T-helper 2 cell treated with Interferon-gamma antibody and Interleukin-4, amounts not matched to agents 100 ng/mL and 5 ng/mL, for 36 hours (primary cell): Measurements from ENCODE around the gene DDX20. TPM values are rescaled to one million over a fixed set of nuclear protein-coding genes. Genes with fewer than 3 reads are reported as not detected.
"Not testable (repeated sequence)": the region's sequence is repeated elsewhere in the genome, so short reads cannot be mapped to it uniquely, and the experiment has no call there.

Experiments
- intact Hi-C: fragments of 100-400 bp; cut with micrococcal nuclease; formaldehyde crosslinking; loops from one replicate; pipeline ENCODE4 v1.15.1; 2023
- total RNA-seq: library from RNA; stranded (reverse); gene quantifications from 2 replicates; pipeline ENCODE4 v1.2.3, GENCODE V29; 2022

DDX20 gene
- total RNA-seq, 1 donor from 2014 or later = 18.9 TPM

- intact Hi-C loops = no loop called here
Measured at GRCh38 chr1:111732718-111733117, 23.0 kb upstream of the DDX20 start.

DNA sequence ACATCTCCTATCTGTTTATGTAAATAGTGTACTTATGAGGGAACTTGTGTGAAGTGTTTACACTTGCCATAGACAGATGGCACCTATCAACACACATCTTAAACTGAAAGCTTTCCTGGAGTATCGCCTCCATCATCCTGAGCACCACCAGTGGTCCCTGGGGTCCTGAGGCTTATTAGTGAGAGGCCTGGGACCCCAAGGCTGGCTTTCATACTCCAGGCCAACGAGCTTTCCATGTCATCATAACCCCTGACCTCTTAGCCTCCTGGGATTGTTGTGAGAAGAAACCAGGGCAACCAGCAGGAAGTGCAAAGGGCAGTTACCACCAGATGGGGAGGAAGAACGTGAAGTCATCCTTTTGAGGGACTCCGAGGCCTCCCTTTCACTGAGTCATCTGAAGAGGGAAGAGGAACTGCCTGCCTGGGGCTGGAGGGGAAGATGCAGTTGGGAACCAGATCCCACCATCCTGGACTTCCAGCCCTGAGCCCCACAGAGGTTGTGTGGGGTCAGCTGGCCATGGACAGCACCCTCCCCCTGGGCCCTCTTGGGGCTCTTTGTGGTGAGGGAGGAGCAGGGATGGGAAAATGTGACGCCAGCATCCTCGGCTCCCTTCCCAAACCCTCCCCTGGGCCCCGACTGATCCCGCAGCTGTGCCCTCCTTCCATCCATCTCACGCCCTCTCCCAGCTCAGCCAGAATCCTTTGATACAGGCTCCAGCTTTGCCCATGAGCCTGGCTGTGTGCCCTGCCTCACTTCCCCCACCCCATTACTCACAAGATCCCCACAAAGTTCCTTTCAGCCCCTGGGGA is 22.3 kb upstream of the DDX20 start:
- intact Hi-C loops = no loop called here

DNA sequence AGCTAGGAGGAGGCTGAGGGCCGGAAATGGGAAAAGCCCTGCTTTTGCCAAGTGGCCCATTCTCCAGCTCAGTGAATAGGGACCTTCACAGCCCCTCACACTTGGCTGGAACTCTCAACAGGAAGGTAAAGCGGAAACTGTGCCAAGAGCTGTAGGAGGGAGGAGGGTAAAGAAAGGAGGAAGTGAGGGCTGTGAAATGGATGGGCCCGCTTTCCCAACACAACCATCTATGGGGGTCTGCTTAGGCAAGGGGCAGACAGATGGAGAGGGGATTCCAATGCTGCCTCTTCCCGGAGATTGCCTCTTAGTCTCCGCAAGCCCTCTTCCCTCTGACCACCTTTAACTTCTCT is 21.7 kb upstream of the DDX20 start:
- intact Hi-C loops = no loop called here

DNA sequence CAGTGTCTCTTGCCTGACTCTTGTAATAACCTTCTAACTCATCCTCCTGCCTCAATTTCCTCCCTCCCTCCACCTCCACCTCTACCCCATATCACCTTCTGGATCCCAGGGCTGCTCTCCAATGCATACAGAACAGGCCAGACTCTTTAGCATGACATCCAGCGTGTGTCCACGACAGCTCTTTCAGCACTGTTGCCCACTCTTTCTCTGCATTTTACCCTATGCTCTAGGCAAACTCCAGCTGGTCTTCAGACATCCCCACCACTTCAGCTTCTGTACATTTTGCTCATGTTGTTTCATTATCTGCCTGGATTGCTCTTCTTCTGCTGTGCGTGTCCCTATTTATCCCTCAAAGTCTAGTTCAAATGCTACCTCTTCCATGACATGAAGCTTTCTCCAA is 21.3 kb upstream of the DDX20 start:
- intact Hi-C loops = no loop called here

- intact Hi-C loops = loop anchor here (5.0 kb wide), 1 partner anchor 108 kb away; no protein-coding TSS in a partner anchor
Measured at GRCh38 chr1:111734856-111735255, 20.8 kb upstream of the DDX20 start.

DNA sequence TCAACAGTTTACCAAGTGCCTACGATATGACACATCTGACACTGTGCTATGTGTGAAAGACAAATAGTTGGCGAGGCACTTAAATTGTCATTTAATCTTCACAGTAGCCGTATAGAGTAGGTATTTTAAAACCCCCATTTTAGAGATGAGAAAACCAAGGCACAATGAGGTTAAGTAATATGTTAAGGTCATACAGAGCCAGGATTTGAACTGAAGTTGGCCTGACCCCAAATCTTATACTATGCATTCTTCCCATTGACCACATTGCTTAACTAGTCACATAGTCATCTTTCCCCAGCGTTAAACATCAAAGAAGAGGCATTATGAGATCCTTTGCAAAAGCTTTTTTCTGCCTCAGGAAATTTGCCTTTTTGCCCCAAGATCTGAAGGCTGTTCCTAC is 20.4 kb upstream of the DDX20 start:
- intact Hi-C loops = loop anchor here (5.0 kb wide), 1 partner anchor 108 kb away; no protein-coding TSS in a partner anchor

DNA sequence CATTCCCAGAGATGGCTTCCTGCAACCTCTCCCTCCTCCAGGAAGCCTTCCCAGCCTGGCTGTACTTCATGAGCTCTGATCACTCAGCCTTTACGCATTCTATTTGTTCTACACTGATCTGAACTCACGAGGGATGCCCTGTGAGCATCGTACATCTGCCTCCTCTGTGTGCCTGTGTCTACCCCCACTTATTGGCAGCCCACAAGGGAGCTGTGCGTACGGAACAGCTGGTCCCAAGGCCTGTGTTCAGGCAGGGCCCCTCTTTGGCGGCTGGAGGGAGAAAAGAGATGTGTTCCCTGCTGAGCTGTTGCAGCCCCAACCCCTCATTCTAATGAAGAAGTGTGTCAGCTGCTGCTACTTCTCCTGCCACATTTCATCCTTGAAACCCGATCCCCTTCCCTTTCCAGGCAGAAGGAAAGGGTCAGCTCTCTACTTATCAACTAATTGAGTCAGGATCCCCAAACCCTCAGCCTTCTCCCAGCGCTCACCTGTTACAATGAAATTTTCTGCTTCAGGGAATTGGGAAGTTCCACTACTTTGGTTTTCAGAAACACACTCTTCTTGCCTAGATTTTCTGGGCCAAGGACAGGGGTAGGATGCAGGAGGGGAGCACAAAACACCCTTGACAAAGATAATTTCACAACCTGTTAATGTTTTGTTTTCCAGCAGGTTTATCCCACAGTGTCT is 19.7 kb upstream of the DDX20 start:
- intact Hi-C loops = loop anchor here (5.0 kb wide), 1 partner anchor 109 kb away; no protein-coding TSS in a partner anchor

- intact Hi-C loops = loop anchor here (5.0 kb wide), 1 partner anchor 109 kb away; no protein-coding TSS in a partner anchor
Measured at GRCh38 chr1:111736548-111737215, 19.0 kb upstream of the DDX20 start.

GRCh38 chr1:111737216-111738132 is 18.2 kb upstream of the DDX20 start:
- intact Hi-C loops = loop anchor here (2.0 to 5.0 kb wide), 2 partner anchors 21 to 110 kb away; no protein-coding TSS in a partner anchor

DNA sequence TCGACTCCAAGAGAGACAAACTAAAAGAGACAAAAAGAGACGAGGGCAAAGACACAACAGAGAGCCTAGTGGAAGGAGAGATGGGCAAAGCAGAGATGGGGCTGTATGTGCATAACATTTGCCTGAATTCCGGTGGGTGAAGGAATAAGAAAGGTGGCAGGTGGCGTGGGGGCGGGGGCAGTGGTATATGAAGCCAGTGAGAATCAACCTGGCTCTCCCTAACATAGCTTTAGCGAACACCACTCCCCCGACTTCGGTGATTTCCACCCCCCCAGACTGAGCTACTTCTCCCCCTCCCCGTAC is 17.6 kb upstream of the DDX20 start:
- intact Hi-C loops = loop anchor here (2.0 to 5.0 kb wide), 2 partner anchors 21 to 111 kb away; no protein-coding TSS in a partner anchor

GRCh38 chr1:111738436-111739193 is 17.1 kb upstream of the DDX20 start:
- intact Hi-C loops = loop anchor here (1.0 to 5.0 kb wide), 3 partner anchors 17 to 111 kb away; partner anchors contain the start of gene DDX20

GRCh38 chr1:111739194-111739924 is 16.3 kb upstream of the DDX20 start, which contains the start of gene INKA2:
Gene INKA2 (minus strand): TSS chr1:111739395. CDS start chr1:111739242, 153 bp downstream.
- intact Hi-C loops = loop anchor here (1.0 to 5.0 kb wide), 3 partner anchors 16 to 112 kb away; partner anchors contain the start of gene DDX20

DNA sequence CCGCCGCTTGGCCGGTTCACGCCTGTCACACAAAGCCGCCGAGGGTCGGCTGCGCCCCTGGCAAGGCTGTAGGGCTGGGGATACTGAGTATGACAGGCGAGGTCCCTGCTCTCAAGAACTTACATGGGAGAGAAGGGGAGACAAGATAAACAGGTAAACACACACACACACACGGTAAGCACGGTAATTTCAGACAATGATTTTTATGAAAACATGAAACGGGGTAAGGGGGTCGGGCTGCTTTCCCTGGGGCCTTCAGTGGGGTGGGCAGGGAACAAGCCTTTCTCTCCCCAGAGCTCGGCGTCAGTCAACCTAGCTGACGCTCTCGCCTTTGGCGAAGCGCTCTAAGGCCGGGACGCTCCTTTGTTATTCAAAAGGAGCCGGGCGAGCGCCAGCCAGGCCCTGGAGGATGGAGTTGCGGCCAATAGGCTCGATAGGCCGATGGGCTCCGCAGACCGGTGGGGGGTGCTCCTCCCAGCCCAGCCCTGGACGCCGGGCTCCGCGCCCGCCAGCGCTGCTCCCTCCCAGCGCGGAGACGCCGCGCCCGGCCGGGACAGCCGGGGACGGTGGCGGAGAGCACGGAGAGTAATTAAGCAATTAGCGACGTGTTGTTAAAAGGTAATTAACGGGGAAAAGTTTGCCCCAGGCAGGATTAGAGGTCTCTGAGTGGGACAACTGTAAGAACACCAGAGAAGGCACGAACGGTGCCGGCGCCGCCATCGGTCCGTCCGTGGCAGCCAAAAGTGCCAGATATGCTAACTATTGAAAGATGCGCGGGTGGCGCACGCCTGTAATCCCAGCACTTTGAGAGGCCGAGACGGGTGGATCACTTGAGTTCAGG is 15.6 kb upstream of the DDX20 start:
- intact Hi-C loops = loop anchor here (1.0 to 5.0 kb wide), 3 partner anchors 15 to 113 kb away; partner anchors contain the start of gene DDX20

DNA sequence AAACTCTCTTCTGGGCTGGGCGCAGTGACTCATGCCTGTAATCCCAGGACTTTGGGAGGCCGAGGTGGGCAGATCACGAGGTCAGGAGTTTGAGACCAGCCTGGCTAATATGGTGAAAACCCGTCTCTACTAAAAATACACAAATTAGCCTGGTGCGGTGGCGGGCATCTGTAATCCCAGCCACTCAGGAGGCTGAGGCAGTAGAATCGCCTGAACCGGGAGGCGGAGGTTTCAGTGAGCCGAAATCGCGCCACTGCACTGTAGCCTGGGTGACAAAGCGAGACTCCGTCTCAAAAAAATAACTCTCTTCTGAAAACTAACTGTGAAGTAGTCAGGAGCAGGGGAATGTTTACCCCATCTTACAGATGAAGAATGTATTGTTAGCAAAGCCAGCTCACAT is 13.4 kb upstream of the DDX20 start:
- intact Hi-C loops = not testable (repeated sequence)

GRCh38 chr1:111742938-111743549 is 12.7 kb upstream of the DDX20 start:
- intact Hi-C loops = no loop called here

- intact Hi-C loops = no loop called here
Measured at GRCh38 chr1:111743679-111744101, 12.0 kb upstream of the DDX20 start.
